GM10248 (cell line): ENCODE data around the gene ATP2B1.

ENCODE experiments used
- CTCF ChIA-PET: fragments of 300-600 bp; sonication (Branson Sonifier 250); formaldehyde crosslinking; extraction: SDS; loops from one replicate; lab custom pipeline; 2021; ENCODE audit warnings: antibody characterized with exemption; lab: Yijun Ruan, JAX
- POLR2A ChIA-PET: fragments of 350-650 bp; sonication (Branson Sonifier 250); formaldehyde crosslinking; extraction: SDS; loops from one replicate; lab custom pipeline; 2020; ENCODE audit warnings: antibody characterized with exemption; lab: Yijun Ruan, JAX
- DNase-seq: peaks from one replicate; pipeline ENCODE4 v3.0.0; 2012; ENCODE audit errors: extremely low spot score
- TF ChIP-seq, protein P1 (sequence below): IDR thresholded peaks from 2 replicates; pipeline ENCODE4 v1.5.1; 2012; ENCODE audit warnings: mild to moderate bottlenecking, low read depth; ENCODE audit errors: extremely low read depth, missing control alignments, control extremely low read depth

Gene ATP2B1

DNA sequence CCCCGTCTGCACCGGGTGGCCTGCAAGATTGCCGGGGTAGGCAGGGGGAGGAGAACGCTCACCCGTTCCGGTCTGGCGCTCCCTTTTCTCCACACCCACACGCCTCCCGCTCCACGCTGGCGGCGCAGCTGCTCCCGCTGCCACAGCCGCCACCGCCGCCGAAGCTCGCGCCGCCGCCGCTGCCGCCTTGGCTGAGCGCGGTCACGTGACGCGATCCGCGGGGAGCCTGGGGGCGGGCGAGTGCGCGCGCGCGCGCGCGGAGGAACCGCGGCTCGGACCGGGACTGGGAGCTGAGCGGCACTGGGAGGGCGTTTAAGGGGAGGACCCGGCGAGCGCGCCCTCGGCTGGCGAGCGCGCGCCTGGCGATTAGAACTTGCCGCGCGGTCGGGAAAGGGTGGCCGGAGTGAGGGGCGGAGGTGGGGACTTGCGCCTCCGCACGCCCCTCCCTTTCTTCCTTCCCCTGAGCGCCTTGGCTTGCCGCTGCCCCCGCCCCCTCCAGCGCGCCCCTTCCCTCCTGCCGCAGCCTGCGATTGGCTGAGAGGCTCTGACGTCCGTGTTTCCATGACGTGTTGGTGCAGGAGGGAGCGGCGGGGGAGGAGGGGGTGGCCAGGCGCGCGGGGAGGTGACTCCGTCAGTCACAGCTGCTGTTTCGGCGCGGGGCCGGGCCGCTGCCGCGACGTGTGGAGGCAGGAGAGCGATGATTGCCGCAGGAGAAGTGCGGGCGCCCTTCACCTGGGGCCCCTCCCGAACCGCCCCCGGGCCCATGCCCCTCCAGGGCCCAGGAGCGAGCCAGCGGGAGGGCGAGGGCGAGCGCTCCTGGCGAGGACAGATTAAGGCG lies 738 bp upstream of the ATP2B1 start:
- DNase-seq = peak; percentile 96
- POLR2A ChIA-PET = interaction anchor here (0.6 to 2.3 kb wide), 7 partner anchors 10 to 240 kb away, joined by 3 to 8 read pairs (median 3); no protein-coding TSS in a partner anchor
- TF ChIP-seq, protein P1, sequence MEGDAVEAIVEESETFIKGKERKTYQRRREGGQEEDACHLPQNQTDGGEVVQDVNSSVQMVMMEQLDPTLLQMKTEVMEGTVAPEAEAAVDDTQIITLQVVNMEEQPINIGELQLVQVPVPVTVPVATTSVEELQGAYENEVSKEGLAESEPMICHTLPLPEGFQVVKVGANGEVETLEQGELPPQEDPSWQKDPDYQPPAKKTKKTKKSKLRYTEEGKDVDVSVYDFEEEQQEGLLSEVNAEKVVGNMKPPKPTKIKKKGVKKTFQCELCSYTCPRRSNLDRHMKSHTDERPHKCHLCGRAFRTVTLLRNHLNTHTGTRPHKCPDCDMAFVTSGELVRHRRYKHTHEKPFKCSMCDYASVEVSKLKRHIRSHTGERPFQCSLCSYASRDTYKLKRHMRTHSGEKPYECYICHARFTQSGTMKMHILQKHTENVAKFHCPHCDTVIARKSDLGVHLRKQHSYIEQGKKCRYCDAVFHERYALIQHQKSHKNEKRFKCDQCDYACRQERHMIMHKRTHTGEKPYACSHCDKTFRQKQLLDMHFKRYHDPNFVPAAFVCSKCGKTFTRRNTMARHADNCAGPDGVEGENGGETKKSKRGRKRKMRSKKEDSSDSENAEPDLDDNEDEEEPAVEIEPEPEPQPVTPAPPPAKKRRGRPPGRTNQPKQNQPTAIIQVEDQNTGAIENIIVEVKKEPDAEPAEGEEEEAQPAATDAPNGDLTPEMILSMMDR = peak; percentile 4
- CTCF ChIA-PET = interaction anchor here (0.8 to 1.6 kb wide), 11 partner anchors 9 to 185 kb away, joined by 3 to 7 read pairs (median 3); partner anchors contain the start of gene GALNT4

DNA sequence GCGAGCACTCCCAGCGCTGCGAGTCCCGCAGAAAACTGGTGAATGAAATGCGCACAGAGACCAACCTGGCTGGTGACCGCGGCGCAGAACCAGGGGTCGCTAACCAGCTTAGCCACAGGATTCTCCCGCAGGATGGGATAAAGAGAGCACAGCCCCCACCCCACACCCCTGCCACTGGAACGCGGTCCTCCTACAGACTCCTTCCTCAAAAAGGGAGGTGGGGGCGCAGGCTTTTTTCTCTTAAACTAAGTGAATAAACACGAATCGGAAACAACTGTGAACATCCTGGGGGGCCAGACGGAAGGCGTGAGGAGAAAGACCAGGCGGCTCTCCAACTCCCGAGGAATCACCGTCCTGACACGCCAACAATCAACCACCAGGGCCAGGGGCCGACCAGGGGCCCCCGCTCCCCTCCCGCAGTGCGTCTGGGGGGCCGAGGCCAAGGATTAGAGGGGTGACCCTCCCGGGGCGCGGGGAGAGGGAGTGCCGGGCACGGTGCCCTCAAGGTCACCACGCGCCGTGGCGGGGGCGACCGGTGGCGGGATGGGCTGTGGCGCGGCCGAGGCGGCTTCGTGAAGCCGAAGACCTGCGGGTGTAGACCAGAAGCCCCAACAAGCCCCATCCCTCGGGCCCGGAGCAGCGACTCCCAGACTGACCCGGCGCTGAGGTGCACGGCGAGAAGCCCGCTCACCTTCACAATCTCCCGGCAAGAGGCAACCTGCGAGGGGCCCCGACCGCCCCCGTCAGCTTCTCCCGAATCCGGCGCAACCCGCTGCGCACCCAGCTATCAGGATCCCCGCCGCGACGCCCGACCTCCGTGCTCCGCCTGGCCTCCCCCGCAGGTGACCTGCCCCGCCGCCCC lies 704 bp downstream of the ATP2B1 start:
- TF ChIP-seq, protein P1 = no peak
- DNase-seq = peak; percentile 24
- CTCF ChIA-PET = interaction anchor here (1.0 to 1.6 kb wide), 5 partner anchors 9 to 183 kb away, joined by 3 to 7 read pairs (median 5); partner anchors contain the start of gene GALNT4
- POLR2A ChIA-PET = interaction anchor here (0.6 to 2.3 kb wide), 4 partner anchors 9 to 582 kb away, joined by 4 to 8 read pairs (median 6); no protein-coding TSS in a partner anchor

DNA sequence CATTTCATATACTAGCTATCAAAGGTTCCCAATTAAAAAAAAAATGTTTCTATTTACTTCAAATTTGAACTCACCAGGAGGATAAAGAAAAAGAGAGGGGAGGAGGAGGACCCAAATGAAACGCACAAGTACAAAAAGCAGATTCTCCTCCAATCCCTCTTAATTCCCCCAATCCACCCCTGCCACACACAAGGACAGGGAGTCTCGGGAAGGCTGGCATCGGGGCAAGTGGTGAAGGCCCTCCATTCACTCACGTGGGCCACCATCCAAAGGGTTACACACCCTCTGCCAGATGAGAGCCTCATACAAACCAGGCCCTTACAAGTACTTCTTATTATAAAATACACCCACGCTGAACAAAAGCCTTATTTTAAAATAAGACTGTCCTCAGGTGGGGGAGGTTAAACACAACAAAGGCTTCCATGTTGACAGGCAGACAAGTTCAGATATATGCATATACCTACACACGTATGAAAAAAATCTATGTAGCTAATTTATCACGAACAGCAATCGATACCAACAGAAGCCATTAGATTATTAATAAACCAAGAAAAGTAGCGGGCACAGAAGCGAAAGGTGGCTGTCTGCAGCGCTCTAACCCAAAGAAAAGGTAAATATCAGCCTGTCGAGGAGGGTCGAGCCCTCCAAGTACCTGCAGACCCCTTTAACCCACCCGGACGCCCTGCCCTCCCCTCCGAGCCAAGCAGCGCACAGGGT lies 1.5 kb downstream of the ATP2B1 start:
- CTCF ChIA-PET = interaction anchor here (1.0 to 1.5 kb wide), 2 partner anchors 9 to 11 kb away, joined by 3 to 4 read pairs; no protein-coding TSS in a partner anchor
- TF ChIP-seq, protein P1 = no peak
- POLR2A ChIA-PET = interaction anchor here (0.5 to 0.6 kb wide), 2 partner anchors 60 to 157 kb away, joined by 3 to 4 read pairs; no protein-coding TSS in a partner anchor
- peak; percentile 8 for DNase-seq

DNA sequence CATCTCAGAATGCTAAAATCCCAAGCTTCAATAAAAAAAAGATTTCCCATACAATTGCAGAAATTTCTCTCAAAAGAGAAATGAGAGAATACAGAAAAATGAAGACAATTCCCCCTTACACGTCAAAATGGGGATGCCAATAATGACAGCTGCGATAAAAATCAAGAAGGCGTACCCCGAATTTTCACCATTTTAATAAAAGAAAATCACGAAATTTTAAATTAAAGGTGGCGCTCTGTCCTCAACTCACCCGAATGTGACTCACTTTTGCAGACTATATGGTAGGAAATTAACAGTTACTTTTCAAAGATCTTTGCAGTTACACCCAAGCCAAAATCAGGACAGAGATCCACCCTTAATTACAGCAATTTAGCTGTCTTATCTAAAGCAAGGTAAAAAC lies 2.1 kb downstream of the ATP2B1 start:
- POLR2A ChIA-PET = no interaction called here
- CTCF ChIA-PET = interaction anchor here (0.8 to 1.5 kb wide), 5 partner anchors 10 to 245 kb away, joined by 3 to 4 read pairs (median 4); no protein-coding TSS in a partner anchor
- TF ChIP-seq, protein P1 = no peak
- DNase-seq = no peak

DNA sequence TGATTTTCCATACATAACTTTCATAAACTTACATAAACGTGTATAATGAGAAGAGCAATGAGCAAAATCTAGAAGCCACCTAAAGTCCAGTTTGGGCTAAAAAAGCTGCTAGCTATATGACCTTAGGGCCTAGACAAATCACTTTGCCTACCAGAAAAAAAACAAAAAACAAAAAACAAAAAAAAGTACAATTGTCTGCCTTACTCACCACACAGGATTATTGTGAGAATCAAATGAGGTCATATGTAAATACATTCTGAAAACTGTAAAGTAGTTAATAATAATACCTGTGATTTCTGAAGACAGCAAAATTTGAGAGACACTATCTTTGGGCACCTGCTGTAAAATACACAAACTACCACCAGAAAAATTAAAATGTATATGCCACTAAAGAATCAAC lies 4.2 kb downstream of the ATP2B1 start:
- TF ChIP-seq, protein P1 = no peak
- CTCF ChIA-PET = interaction anchor here (1.4 to 1.5 kb wide), 3 partner anchors 9 to 160 kb away, joined by 3 to 5 read pairs (median 3); no protein-coding TSS in a partner anchor
- POLR2A ChIA-PET = no interaction called here
- no peak for DNase-seq
